K562 (cell line): ENCODE data around the gene PPP1R14B. TPM values are rescaled to one million over a fixed set of nuclear protein-coding genes. Genes with fewer than 3 reads are reported as not detected.

Experiments
- ARID3B ChIP-seq: fragments of 250-450 bp; sonication (Bioruptor Pico); IDR thresholded peaks from 2 replicates; pipeline ENCODE4 v1.4.0; 2020; ENCODE audit warnings: borderline replicate concordance
- ARID4B ChIP-seq: sonication (generic); formaldehyde crosslinking; IDR thresholded peaks from 2 replicates; pipeline ENCODE4 v1.8.0; 2022; ENCODE audit warnings: mild to moderate bottlenecking, missing genetic modification reagents
- CBX3 ChIP-seq, 2 experiments: IDR thresholded peaks; 1 replicate in 1 of 2; 2 replicates in 1 of 2; pipeline ENCODE4 v1.6.1; 2012; ENCODE audit warnings: inconsistent platforms in 2 of 2, low read length in 2 of 2, borderline replicate concordance in 1 of 2, control low read depth in 1 of 2
- DACH1 ChIP-seq: fragments of 450-650 bp; IDR thresholded peaks from 2 replicates; pipeline ENCODE4 v1.6.1; 2018; ENCODE audit not compliant: partially characterized antibody
- E2F1 ChIP-seq: sonication (generic); formaldehyde crosslinking; IDR thresholded peaks from 2 replicates; pipeline ENCODE4 v1.8.1; 2023; ENCODE audit warnings: mild to moderate bottlenecking, missing genetic modification reagents, moderate library complexity
- ERF ChIP-seq: fragments of 450-650 bp; formaldehyde crosslinking; IDR thresholded peaks from 2 replicates; pipeline ENCODE4 v1.4.0; 2020; ENCODE audit warnings: mild to moderate bottlenecking, mixed read lengths
- JUN ChIP-seq, 2 experiments: sonication (generic) in 1 of 2; formaldehyde crosslinking in 1 of 2; IDR thresholded peaks; 2 replicates each; pipeline versions ENCODE4 v1.6.1 to v1.8.0; 2012 to 2022; ENCODE audit warnings: borderline replicate concordance in 2 of 2, mild to moderate bottlenecking in 2 of 2, improper control_type of control experiment in 1 of 2, low read depth in 1 of 2, low read length in 1 of 2, missing genetic modification reagents in 1 of 2
- MAFK ChIP-seq: IDR thresholded peaks from 2 replicates; pipeline ENCODE4 v1.6.1; 2011; ENCODE audit warnings: low read length, improper control_type of control experiment
- PHF8 ChIP-seq: fragments of 200-600 bp; sonication (generic); IDR thresholded peaks from 2 replicates; pipeline ENCODE4 v1.6.1; 2012; ENCODE audit warnings: mixed run types, mild to moderate bottlenecking, inconsistent platforms, low read length, moderate library complexity, borderline replicate concordance
- PURB ChIP-seq: sonication (generic); formaldehyde crosslinking; IDR thresholded peaks from 2 replicates; pipeline ENCODE4 v1.9.0; 2021; ENCODE audit warnings: low read depth, mild to moderate bottlenecking, missing genetic modification reagents
- SNIP1 ChIP-seq: fragments of 450-650 bp; IDR thresholded peaks from 2 replicates; pipeline ENCODE4 v1.7.1; 2017; ENCODE audit warnings: low read depth, mild to moderate bottlenecking
- SREBF1 ChIP-seq: fragments of 150-350 bp; IDR thresholded peaks from 2 replicates; pipeline ENCODE4 v1.6.1; 2014; ENCODE audit warnings: antibody characterized with exemption, low read depth, low read length, borderline replicate concordance
- TAF1 ChIP-seq: IDR thresholded peaks from 2 replicates; pipeline ENCODE4 v1.6.1; 2011; ENCODE audit warnings: mild to moderate bottlenecking, low read length, moderate library complexity; ENCODE audit not compliant: insufficient read depth, control insufficient read depth, severe bottlenecking; ENCODE audit errors: extremely low read depth
- TCFL5 ChIP-seq: fragments of 250-450 bp; sonication (Bioruptor Pico); conservative IDR thresholded peaks from 2 replicates; pipeline ENCODE4 v1.6.1; 2021; ENCODE audit warnings: mild to moderate bottlenecking, moderate library complexity, matching md5 sums
- ZNF174 ChIP-seq: fragments of 250-450 bp; sonication (Bioruptor Pico); IDR thresholded peaks from 2 replicates; pipeline ENCODE4 v1.4.0; 2020; ENCODE audit warnings: mild to moderate bottlenecking
- ZNF3 ChIP-seq: fragments of 250-450 bp; sonication (Bioruptor Pico); IDR thresholded peaks from 2 replicates; pipeline ENCODE4 v1.5.0; 2021; ENCODE audit warnings: mild to moderate bottlenecking, moderate library complexity
- ZNF408 ChIP-seq: fragments of 250-450 bp; sonication (Bioruptor Pico); IDR thresholded peaks from 2 replicates; pipeline ENCODE4 v1.4.0; 2020; ENCODE audit warnings: low read depth, mild to moderate bottlenecking, moderate library complexity
- ZNF77 ChIP-seq: fragments of 250-450 bp; sonication (Bioruptor Pico); IDR thresholded peaks from 2 replicates; pipeline ENCODE4 v1.5.0; 2020
- polyA plus RNA-seq, 8 experiments: library from polyadenylated mRNA; depleted of rRNA in 4 of 8; stranded (reverse) in 5 of 8; unstranded in 3 of 8; fragments of >200 nt; fragmentation: Nextera tagmentation in 2 of 8; fragmentation: Illumina TruSeq in 1 of 8; extraction: Ambion mirVana in 2 of 8; extraction: Trizol in 1 of 8; gene quantifications; 2 replicates each; pipeline versions ENCODE4 v1.2.1 to v1.2.3, GENCODE V29; 2011 to 2014; ENCODE audit warnings: inconsistent platforms in 1 of 8, missing spikeins in 1 of 8
- total RNA-seq, 7 experiments: library from RNA; depleted of rRNA in 6 of 7; stranded (reverse); fragments of >200 nt in 6 of 7; fragmentation: Illumina TruSeq in 2 of 7; extraction: Trizol in 2 of 7; gene quantifications; 2 replicates each; pipeline versions ENCODE4 v1.2.1 to v1.2.3, GENCODE V29; 2011 to 2021; ENCODE audit warnings: low replicate concordance in 1 of 7
- TF ChIP-seq, protein P1 (sequence below), 2 experiments: fragments of 450-650 bp; IDR thresholded peaks; 2 replicates each; pipeline ENCODE4 v1.6.1; 2016

Gene PPP1R14B
- total and polyA plus RNA-seq, 9 of the 15 experiments (the other 6 are each of a cell fraction or from before 2014, with no cell fraction given), result 7.7 to 566 (median 212) TPM

DNA sequence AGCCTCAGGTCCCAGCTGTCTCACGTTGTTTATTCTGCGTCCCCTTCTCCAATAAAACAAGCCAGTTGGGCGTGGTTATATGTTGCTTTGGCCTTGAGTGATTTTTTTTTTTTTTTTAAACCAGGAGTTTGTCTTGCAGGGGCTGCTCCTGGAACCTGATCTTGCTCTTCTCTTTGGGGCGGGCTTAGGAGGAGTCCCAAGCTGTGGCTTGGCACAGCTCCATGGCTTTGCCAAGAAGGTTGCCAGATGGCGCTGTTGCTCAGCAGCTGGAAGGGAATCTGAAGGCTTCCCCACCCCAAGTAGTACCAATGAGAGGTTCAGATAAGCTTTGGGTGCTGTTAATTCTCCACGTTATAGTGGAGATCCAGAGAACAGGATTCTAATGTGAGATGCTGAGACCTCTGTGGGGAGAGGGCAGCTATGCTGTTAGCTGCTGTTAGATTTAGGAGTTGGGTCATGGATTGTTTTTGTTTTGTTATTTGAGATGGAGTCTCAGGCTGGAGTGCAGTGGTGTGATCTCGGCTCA lies 42.2 kb downstream of the PPP1R14B start (continued):
- no peak for TF ChIP-seq E2F1
- no peak for TF ChIP-seq SNIP1
- no peak for TF ChIP-seq ZNF174 (CRISPR knock-in tag)
- TF ChIP-seq DACH1, result no peak
- no peak for TF ChIP-seq ARID4B (CRISPR knock-in tag)
- TF ChIP-seq PHF8, result no peak
- TF ChIP-seq SREBF1, result no peak
- TF ChIP-seq ZNF77 (CRISPR knock-in tag), result no peak
- TF ChIP-seq CBX3 (IDR thresholded peaks at IDR 0.05; ENCODE audit: borderline replicate concordance in 1 of 2, low read length in 2 of 2), result 0 out of 3 replicates have a peak, but pooled peaks of 1 of the 2 experiments have one; percentile 41
- 0 out of 2 replicates have a peak, but pooled peaks have one; percentile 41 for TF ChIP-seq JUN (IDR thresholded peaks at IDR 0.05; ENCODE audit: borderline replicate concordance, low read depth, low read length)
- TF ChIP-seq JUN (CRISPR knock-in tag; IDR thresholded peaks at IDR 0.05; ENCODE audit: borderline replicate concordance), result no peak
- TF ChIP-seq TCFL5 (CRISPR knock-in tag), result no peak
- no peak for TF ChIP-seq TAF1
- no peak for TF ChIP-seq ERF (CRISPR knock-in tag)
- no peak for TF ChIP-seq ZNF408 (CRISPR knock-in tag)
- no peak for TF ChIP-seq PURB (CRISPR knock-in tag)
- no peak for TF ChIP-seq ZNF3 (CRISPR knock-in tag)
- TF ChIP-seq ARID3B (CRISPR knock-in tag), result no peak
- peak; percentile 36; the same call in 1 of the 2 replicates for TF ChIP-seq MAFK
- TF ChIP-seq, protein P1, sequence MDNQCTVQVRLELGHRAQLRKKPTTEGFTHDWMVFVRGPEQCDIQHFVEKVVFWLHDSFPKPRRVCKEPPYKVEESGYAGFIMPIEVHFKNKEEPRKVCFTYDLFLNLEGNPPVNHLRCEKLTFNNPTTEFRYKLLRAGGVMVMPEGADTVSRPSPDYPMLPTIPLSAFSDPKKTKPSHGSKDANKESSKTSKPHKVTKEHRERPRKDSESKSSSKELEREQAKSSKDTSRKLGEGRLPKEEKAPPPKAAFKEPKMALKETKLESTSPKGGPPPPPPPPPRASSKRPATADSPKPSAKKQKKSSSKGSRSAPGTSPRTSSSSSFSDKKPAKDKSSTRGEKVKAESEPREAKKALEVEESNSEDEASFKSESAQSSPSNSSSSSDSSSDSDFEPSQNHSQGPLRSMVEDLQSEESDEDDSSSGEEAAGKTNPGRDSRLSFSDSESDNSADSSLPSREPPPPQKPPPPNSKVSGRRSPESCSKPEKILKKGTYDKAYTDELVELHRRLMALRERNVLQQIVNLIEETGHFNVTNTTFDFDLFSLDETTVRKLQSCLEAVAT (IDR thresholded peaks at IDR 0.05), result 0 out of 4 replicates have a peak, but pooled peaks of 1 of the 2 experiments have one; percentile 34
